Progenitor cell of endocrine pancreas (in vitro differentiated cells): ENCODE data around the gene GNAI1. TPM values are rescaled to one million over a fixed set of nuclear protein-coding genes. Genes with fewer than 3 reads are reported as not detected.
A peak's percentile ranks its signal among the peaks of the same experiment; 100 is the strongest.
"Not testable (repeated sequence)": the region's sequence is repeated elsewhere in the genome, so short reads cannot be mapped to it uniquely, and the experiment has no call there.

Experiments
- DNase-seq: peaks from one replicate; pipeline ENCODE4 v3.0.0; 2021; ENCODE audit warnings: low spot score; ENCODE audit not compliant: unreplicated experiment
- H3K27ac Mint-ChIP-seq: 2 replicates; pipeline ENCODE4 v1.8.0; 2021; ENCODE audit warnings: mild to moderate bottlenecking, moderate library complexity, mixed read lengths
- H3K27me3 Mint-ChIP-seq: 2 replicates; pipeline ENCODE4 v1.8.0; 2021; ENCODE audit warnings: mixed read lengths
- H3K36me3 Mint-ChIP-seq: 2 replicates; pipeline ENCODE4 v1.8.0; 2022; ENCODE audit warnings: mixed read lengths; ENCODE audit not compliant: insufficient read depth
- H3K4me1 Mint-ChIP-seq: 2 replicates; pipeline ENCODE4 v1.8.0; 2021; ENCODE audit warnings: low read depth, mixed read lengths
- H3K4me3 Mint-ChIP-seq: 2 replicates; pipeline ENCODE4 v1.8.0; 2021; ENCODE audit warnings: low read depth, mild to moderate bottlenecking, moderate library complexity, mixed read lengths
- H3K9me3 Mint-ChIP-seq: 2 replicates; pipeline ENCODE4 v1.8.0; 2021; ENCODE audit warnings: low read depth, mixed read lengths
- CTCF ChIP-seq: fragments of 200-600 bp; sonication (generic); IDR thresholded peaks from one replicate; pipeline ENCODE4 v1.5.0; 2021; ENCODE audit warnings: antibody characterized with exemption, mild to moderate bottlenecking; ENCODE audit not compliant: unreplicated experiment
- total RNA-seq: library from RNA; stranded (reverse); gene quantifications from 2 replicates; pipeline ENCODE4 v1.2.1, GENCODE V29; 2021

The GNAI1 gene
- total RNA-seq, 1 donor from 2014 or later = 50.8 TPM

- DNase-seq = no peak
- Mint-ChIP-seq H3K4me3 (no peak overlapping the region), H3K27ac (peak overlapping the region; percentile 54), H3K27me3 (no peaks in the 10 kb centered on the region), H3K4me1 (peaks cover 32% of the 10 kb centered on the region), H3K36me3 (no peaks in the 10 kb centered on the region), H3K9me3 (no peaks in the 10 kb centered on the region)
- TF ChIP-seq CTCF = no peak
Observed at GRCh38 chr7:80151274-80151665, 16.6 kb downstream of the GNAI1 start.

GRCh38 chr7:80153446-80153845 is 18.8 kb downstream of the GNAI1 start:
- TF ChIP-seq CTCF = no peak
- H3K4me1 Mint-ChIP-seq = peaks cover 18% of the 10 kb centered on the region

GRCh38 chr7:80154656-80155333 is 20.2 kb downstream of the GNAI1 start:
- no peak for TF ChIP-seq CTCF
- H3K4me3 Mint-ChIP-seq = no peak overlapping the region
- DNase-seq = no peak
- H3K27me3 Mint-ChIP-seq = no peaks in the 10 kb centered on the region
- no peak overlapping the region for H3K27ac Mint-ChIP-seq
- H3K4me1 Mint-ChIP-seq = peaks cover 24% of the 10 kb centered on the region
- H3K36me3 Mint-ChIP-seq = peaks cover 2% of the 10 kb centered on the region
- no peaks in the 10 kb centered on the region for H3K9me3 Mint-ChIP-seq

More at GRCh38 chr7:80153446-80153845, 18.8 kb downstream of the GNAI1 start:
- no peaks in the 10 kb centered on the region for H3K27me3 Mint-ChIP-seq
- H3K4me3 Mint-ChIP-seq = no peak overlapping the region
- H3K9me3 Mint-ChIP-seq = no peaks in the 10 kb centered on the region
- peaks cover under 1% of the 10 kb centered on the region for H3K36me3 Mint-ChIP-seq
- no peak for DNase-seq
- H3K27ac Mint-ChIP-seq = no peak overlapping the region

- no peak for TF ChIP-seq CTCF
- Mint-ChIP-seq H3K27me3 (no peaks in the 10 kb centered on the region), H3K36me3 (peaks cover 2% of the 10 kb centered on the region), H3K9me3 (no peaks in the 10 kb centered on the region), H3K4me1 (peaks cover 27% of the 10 kb centered on the region), H3K27ac (no peak overlapping the region), H3K4me3 (no peak overlapping the region)
- no peak for DNase-seq
Observed at GRCh38 chr7:80155374-80155773, 20.7 kb downstream of the GNAI1 start.

- H3K9me3 Mint-ChIP-seq, DNase-seq, H3K27me3 Mint-ChIP-seq, H3K36me3 Mint-ChIP-seq, H3K27ac Mint-ChIP-seq, H3K4me3 Mint-ChIP-seq: not testable (repeated sequence)
- H3K4me1 Mint-ChIP-seq = peaks cover 23% of the 10 kb centered on the region
Observed at GRCh38 chr7:80157770-80158169, 23.1 kb downstream of the GNAI1 start.

GRCh38 chr7:80159802-80160201 is 25.2 kb downstream of the GNAI1 start:
- peaks cover 16% of the 10 kb centered on the region for H3K4me1 Mint-ChIP-seq
- no peak for DNase-seq
- no peak overlapping the region for H3K4me3 Mint-ChIP-seq
- peaks cover 7% of the 10 kb centered on the region for H3K36me3 Mint-ChIP-seq
- H3K27ac Mint-ChIP-seq = peak overlapping the region; percentile 59
- H3K9me3 Mint-ChIP-seq = no peaks in the 10 kb centered on the region
- H3K27me3 Mint-ChIP-seq = no peaks in the 10 kb centered on the region
- TF ChIP-seq CTCF = no peak
